SK-N-SH treated with all-trans-retinoic acid at 6 μM for 48 hours (cell line): ENCODE measurements around the gene AKT1S1.

Source experiments
- ARNTL ChIP-seq: fragments of 450-650 bp; formaldehyde crosslinking; IDR thresholded peaks from 2 replicates; pipeline ENCODE4 v1.5.0; 2020; ENCODE audit warnings: low read depth, mild to moderate bottlenecking, moderate library complexity, borderline replicate concordance
- BACH2 ChIP-seq: fragments of 250-450 bp; sonication (Bioruptor Pico); IDR thresholded peaks from 2 replicates; pipeline ENCODE4 v1.9.0; 2021; ENCODE audit warnings: mild to moderate bottlenecking, borderline replicate concordance
- CREB5 ChIP-seq: fragments of 250-450 bp; sonication (Bioruptor Pico); IDR thresholded peaks from 2 replicates; pipeline ENCODE4 v1.5.1; 2020; ENCODE audit warnings: low read depth, mild to moderate bottlenecking, moderate library complexity
- CSDC2 ChIP-seq: fragments of 250-450 bp; sonication (Bioruptor Pico); IDR thresholded peaks from 2 replicates; pipeline ENCODE4 v1.5.0; 2020; ENCODE audit warnings: mild to moderate bottlenecking, moderate library complexity
- GLIS3 ChIP-seq: fragments of 250-450 bp; sonication (Bioruptor Pico); IDR thresholded peaks from 2 replicates; pipeline ENCODE4 v1.5.0; 2020; ENCODE audit warnings: mild to moderate bottlenecking, moderate library complexity
- PPARA ChIP-seq: fragments of 250-450 bp; sonication (Bioruptor Pico); IDR thresholded peaks from 2 replicates; pipeline ENCODE4 v1.5.0; 2020; ENCODE audit warnings: mild to moderate bottlenecking, borderline replicate concordance
- RARB ChIP-seq: fragments of 250-450 bp; sonication (Bioruptor Pico); IDR thresholded peaks from 2 replicates; pipeline ENCODE4 v1.8.0; 2021; ENCODE audit warnings: mild to moderate bottlenecking, moderate library complexity
- SNAI2 ChIP-seq: fragments of 250-450 bp; sonication (Bioruptor Pico); IDR thresholded peaks from 2 replicates; pipeline ENCODE4 v1.5.0; 2020; ENCODE audit warnings: mild to moderate bottlenecking, moderate library complexity
- ZFP3 ChIP-seq: fragments of 250-450 bp; sonication (Bioruptor Pico); IDR thresholded peaks from 2 replicates; pipeline ENCODE4 v1.5.0; 2020; ENCODE audit warnings: mild to moderate bottlenecking, moderate library complexity
- ZNF70 ChIP-seq: fragments of 450-650 bp; formaldehyde crosslinking; IDR thresholded peaks from 2 replicates; pipeline ENCODE4 v1.5.0; 2020; ENCODE audit warnings: mild to moderate bottlenecking, moderate library complexity
- TF ChIP-seq, protein P1 (sequence below): fragments of 250-450 bp; sonication (Bioruptor Pico); IDR thresholded peaks from 2 replicates; pipeline ENCODE4 v1.8.0; 2020; ENCODE audit warnings: mild to moderate bottlenecking, moderate library complexity, borderline replicate concordance

GRCh38 chr19:49851456-49852259 is 25.5 kb downstream of the AKT1S1 start:
- TF ChIP-seq ZFP3 (CRISPR knock-in tag) (no peak), CREB5 (CRISPR knock-in tag) (no peak), SNAI2 (CRISPR knock-in tag) (no peak), GLIS3 (CRISPR knock-in tag) (no peak), PPARA (no peak), RARB (CRISPR knock-in tag) (no peak), ARNTL (no peak), ZNF70 (CRISPR knock-in tag) (no peak), BACH2 (CRISPR knock-in tag) (no peak), CSDC2 (CRISPR knock-in tag) (no peak)
- TF ChIP-seq, protein P1, sequence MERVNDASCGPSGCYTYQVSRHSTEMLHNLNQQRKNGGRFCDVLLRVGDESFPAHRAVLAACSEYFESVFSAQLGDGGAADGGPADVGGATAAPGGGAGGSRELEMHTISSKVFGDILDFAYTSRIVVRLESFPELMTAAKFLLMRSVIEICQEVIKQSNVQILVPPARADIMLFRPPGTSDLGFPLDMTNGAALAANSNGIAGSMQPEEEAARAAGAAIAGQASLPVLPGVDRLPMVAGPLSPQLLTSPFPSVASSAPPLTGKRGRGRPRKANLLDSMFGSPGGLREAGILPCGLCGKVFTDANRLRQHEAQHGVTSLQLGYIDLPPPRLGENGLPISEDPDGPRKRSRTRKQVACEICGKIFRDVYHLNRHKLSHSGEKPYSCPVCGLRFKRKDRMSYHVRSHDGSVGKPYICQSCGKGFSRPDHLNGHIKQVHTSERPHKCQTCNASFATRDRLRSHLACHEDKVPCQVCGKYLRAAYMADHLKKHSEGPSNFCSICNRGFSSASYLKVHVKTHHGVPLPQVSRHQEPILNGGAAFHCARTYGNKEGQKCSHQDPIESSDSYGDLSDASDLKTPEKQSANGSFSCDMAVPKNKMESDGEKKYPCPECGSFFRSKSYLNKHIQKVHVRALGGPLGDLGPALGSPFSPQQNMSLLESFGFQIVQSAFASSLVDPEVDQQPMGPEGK (CRISPR knock-in tag), result no peak
